SU-DHL-6 (cell line): Measurements from ENCODE around the gene TLDC2.

Experiments
- CTCF ChIP-seq: fragments of 200-600 bp; sonication (generic); IDR thresholded peaks from one replicate; pipeline ENCODE4 v1.5.1; 2017; ENCODE audit warnings: antibody characterized with exemption, mild to moderate bottlenecking, low read length, moderate library complexity; ENCODE audit not compliant: insufficient read depth, poor library complexity, severe bottlenecking
- EZH2phosphoT487 ChIP-seq: fragments of 200-600 bp; sonication (generic), shearing (Covaris generic); conservative IDR thresholded peaks from 2 replicates; pipeline ENCODE4 v1.6.1; 2018; ENCODE audit warnings: mild to moderate bottlenecking, antibody characterized with exemption, low read length, moderate library complexity, mixed read lengths

GRCh38 chr20:36929691-36930090 lies 53.8 kb downstream of the TLDC2 start:
- no peak for TF ChIP-seq CTCF
- no peak for TF ChIP-seq EZH2phosphoT487
